Islet of Langerhans (tissue), 1 donor: ENCODE results near the gene OR7C1.
"Not testable (repeated sequence)": the region's sequence is repeated elsewhere in the genome, so short reads cannot be mapped to it uniquely, and the experiment has no call there.

ENCODE experiments used
- FAIRE-seq: peaks from one replicate; lab custom pipeline; 2011; peaks lifted over from hg19 to GRCh38; lab: Jason Lieb, UNC

The OR7C1 gene

GRCh38 chr19:14765403-14765802 is 69.6 kb downstream of the OR7C1 start:
- FAIRE-seq = not testable (repeated sequence)

- FAIRE-seq = no peak
Measured at GRCh38 chr19:14764401-14764800, 70.6 kb downstream of the OR7C1 start.

- no peak for FAIRE-seq
Measured at GRCh38 chr19:14763497-14764145, 71.4 kb downstream of the OR7C1 start.

GRCh38 chr19:14762111-14762510 is 72.9 kb downstream of the OR7C1 start:
- no peak for FAIRE-seq

GRCh38 chr19:14761607-14762006 is 73.4 kb downstream of the OR7C1 start:
- no peak for FAIRE-seq

- FAIRE-seq = no peak
Measured at GRCh38 chr19:14758816-14759215, 76.2 kb downstream of the OR7C1 start.

- no peak for FAIRE-seq
Measured at GRCh38 chr19:14748601-14749000, 86.4 kb downstream of the OR7C1 start.
